HG03575 (cell line): ENCODE measurements around the gene SNX24.
A peak's percentile ranks its signal among the peaks of the same experiment; 100 is the strongest.
"Not testable (repeated sequence)": the region's sequence is repeated elsewhere in the genome, so short reads cannot be mapped to it uniquely, and the experiment has no call there.

ENCODE experiments used
- ATAC-seq: cut with Tn5 transposase; IDR thresholded peaks from one replicate; pipeline ENCODE4 v1.9.1; 2021; ENCODE audit not compliant: unreplicated experiment, insufficient number of reproducible peaks, low FRiP score; ENCODE audit errors: extremely low read depth

The SNX24 gene

GRCh38 chr5:122845229-122846050 lies at the start of gene SNX24:
Gene SNX24 (plus strand): TSS chr5:122845613. CDS start chr5:122845634, 21 bp downstream.
- ATAC-seq, result peak; percentile 52

GRCh38 chr5:122805481-122805880 lies 39.9 kb upstream of the SNX24 start:
- no peak for ATAC-seq

- ATAC-seq, result no peak
These were observed 35.0 kb upstream of the SNX24 start for GRCh38 chr5:122810405-122810804.

GRCh38 chr5:122815218-122815767 lies 30.1 kb upstream of the SNX24 start:
- no peak for ATAC-seq

GRCh38 chr5:122816756-122817155 lies 28.7 kb upstream of the SNX24 start:
- no peak for ATAC-seq

GRCh38 chr5:122831984-122832383 lies 13.4 kb upstream of the SNX24 start:
- ATAC-seq, result no peak

GRCh38 chr5:122835681-122836080 lies 9.7 kb upstream of the SNX24 start:
- no peak for ATAC-seq

GRCh38 chr5:122836947-122837346 lies 8.5 kb upstream of the SNX24 start:
- no peak for ATAC-seq

- ATAC-seq, result no peak
These were observed 5.7 kb upstream of the SNX24 start for GRCh38 chr5:122839731-122840130.

- no peak for ATAC-seq
These were observed 3.3 kb upstream of the SNX24 start for GRCh38 chr5:122842016-122842580.

- ATAC-seq, result no peak
These were observed 1.1 kb upstream of the SNX24 start for GRCh38 chr5:122844136-122844909.

GRCh38 chr5:122844910-122845228 lies 544 bp upstream of the SNX24 start:
- ATAC-seq, result peak; percentile 32

GRCh38 chr5:122846051-122846550 lies 688 bp downstream of the SNX24 start:
- ATAC-seq, result no peak

- ATAC-seq, result no peak
These were observed 2.3 kb downstream of the SNX24 start for GRCh38 chr5:122847687-122848081.

GRCh38 chr5:122849771-122850170 lies 4.4 kb downstream of the SNX24 start:
- no peak for ATAC-seq

GRCh38 chr5:122857538-122857937 lies 12.1 kb downstream of the SNX24 start:
- not testable (repeated sequence) for ATAC-seq

GRCh38 chr5:122858451-122858850 lies 13.0 kb downstream of the SNX24 start:
- ATAC-seq, result no peak

GRCh38 chr5:122863240-122863639 lies 17.8 kb downstream of the SNX24 start:
- no peak for ATAC-seq

GRCh38 chr5:122863721-122864120 lies 18.3 kb downstream of the SNX24 start:
- no peak for ATAC-seq

GRCh38 chr5:122864400-122864799 lies 19.0 kb downstream of the SNX24 start:
- ATAC-seq, result no peak
